ENCODE data around the gene CRIM1.

CRIM1 gene

GRCh38 chr2:36544638-36545338 lies 189.2 kb downstream of the CRIM1 start:
- ATAC-seq: peak; percentile 13; the same call in 2 of the 3 replicates
- TF ChIP-seq TOX (CRISPR knock-in tag; IDR thresholded peaks at IDR 0.05; ENCODE audit: borderline replicate concordance) (no peak), ZC3H10 (CRISPR knock-in tag; IDR thresholded peaks at IDR 0.05) (no peak), CSDC2 (CRISPR knock-in tag; IDR thresholded peaks at IDR 0.05) (no peak)

- ATAC-seq: no peak
- TF ChIP-seq ISL1 (CRISPR knock-in tag; IDR thresholded peaks at IDR 0.05) (0 out of 2 replicates have a peak, but pooled peaks have one; percentile 19), ZNF8 (CRISPR knock-in tag; IDR thresholded peaks at IDR 0.05) (no peak), ZC3H10 (CRISPR knock-in tag; IDR thresholded peaks at IDR 0.05) (no peak)
Observed at GRCh38 chr2:36545871-36546416, 190.4 kb downstream of the CRIM1 start.

- ATAC-seq: peak; percentile 23
Observed at GRCh38 chr2:36547906-36548305, 192.3 kb downstream of the CRIM1 start.

DNA sequence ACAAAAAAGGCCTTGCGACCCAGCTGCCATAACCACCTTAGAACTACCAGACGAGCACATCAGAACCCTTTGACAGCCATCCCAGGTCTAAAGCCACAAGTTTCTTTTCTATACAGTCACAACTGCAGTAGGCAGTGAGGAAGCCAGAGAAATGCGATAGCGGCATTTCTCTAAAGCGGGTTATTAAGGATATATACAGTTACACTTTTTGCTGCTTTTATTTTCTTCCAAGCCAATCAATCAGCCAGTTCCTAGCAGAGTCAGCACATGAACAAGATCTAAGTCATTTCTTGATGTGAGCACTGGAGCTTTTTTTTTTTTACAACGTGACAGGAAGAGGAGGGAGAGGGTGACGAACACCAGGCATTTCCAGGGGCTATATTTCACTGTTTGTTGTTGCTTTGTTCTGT lies 193.6 kb downstream of the CRIM1 start:
- peak; percentile 42 for ATAC-seq
- TF ChIP-seq OSR1 (CRISPR knock-in tag; IDR thresholded peaks at IDR 0.05): no peak
- no peak for TF ChIP-seq ZNF8 (CRISPR knock-in tag; IDR thresholded peaks at IDR 0.05)
- no peak for TF ChIP-seq ZFP30 (CRISPR knock-in tag; IDR thresholded peaks at IDR 0.05)
- TF ChIP-seq GLIS3 (CRISPR knock-in tag; IDR thresholded peaks at IDR 0.05): no peak
- no peak for TF ChIP-seq TCF4 (CRISPR knock-in tag; IDR thresholded peaks at IDR 0.05; ENCODE audit: borderline replicate concordance)
- no peak for TF ChIP-seq ZNF70 (CRISPR knock-in tag; IDR thresholded peaks at IDR 0.05)
- no peak for TF ChIP-seq ISL1 (CRISPR knock-in tag; IDR thresholded peaks at IDR 0.05)
- TF ChIP-seq PATZ1 (CRISPR knock-in tag; IDR thresholded peaks at IDR 0.05; ENCODE audit: borderline replicate concordance): no peak
- TF ChIP-seq, protein P1, sequence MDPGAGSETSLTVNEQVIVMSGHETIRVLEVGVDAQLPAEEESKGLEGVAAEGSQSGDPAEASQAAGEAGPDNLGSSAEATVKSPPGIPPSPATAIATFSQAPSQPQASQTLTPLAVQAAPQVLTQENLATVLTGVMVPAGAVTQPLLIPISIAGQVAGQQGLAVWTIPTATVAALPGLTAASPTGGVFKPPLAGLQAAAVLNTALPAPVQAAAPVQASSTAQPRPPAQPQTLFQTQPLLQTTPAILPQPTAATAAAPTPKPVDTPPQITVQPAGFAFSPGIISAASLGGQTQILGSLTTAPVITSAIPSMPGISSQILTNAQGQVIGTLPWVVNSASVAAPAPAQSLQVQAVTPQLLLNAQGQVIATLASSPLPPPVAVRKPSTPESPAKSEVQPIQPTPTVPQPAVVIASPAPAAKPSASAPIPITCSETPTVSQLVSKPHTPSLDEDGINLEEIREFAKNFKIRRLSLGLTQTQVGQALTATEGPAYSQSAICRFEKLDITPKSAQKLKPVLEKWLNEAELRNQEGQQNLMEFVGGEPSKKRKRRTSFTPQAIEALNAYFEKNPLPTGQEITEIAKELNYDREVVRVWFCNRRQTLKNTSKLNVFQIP (CRISPR knock-in tag; IDR thresholded peaks at IDR 0.05; ENCODE audit: borderline replicate concordance, low read depth): no peak

More at GRCh38 chr2:36547906-36548305, 192.3 kb downstream of the CRIM1 start:
- no peak for TF ChIP-seq OSR1 (CRISPR knock-in tag; IDR thresholded peaks at IDR 0.05)

DNA sequence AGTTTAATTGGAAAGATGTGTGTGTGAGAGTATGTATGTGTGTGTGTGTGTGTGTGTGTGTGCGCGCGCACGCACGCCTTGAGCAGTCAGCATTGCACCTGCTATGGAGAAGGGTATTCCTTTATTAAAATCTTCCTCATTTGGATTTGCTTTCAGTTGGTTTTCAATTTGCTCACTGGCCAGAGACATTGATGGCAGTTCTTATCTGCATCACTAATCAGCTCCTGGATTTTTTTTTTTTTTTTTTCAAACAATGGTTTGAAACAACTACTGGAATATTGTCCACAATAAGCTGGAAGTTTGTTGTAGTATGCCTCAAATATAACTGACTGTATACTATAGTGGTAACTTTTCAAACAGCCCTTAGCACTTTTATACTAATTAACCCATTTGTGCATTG lies 194.4 kb downstream of the CRIM1 start:
- no peak for ATAC-seq
- TF ChIP-seq CREB5 (CRISPR knock-in tag; IDR thresholded peaks at IDR 0.05; ENCODE audit: low read depth): no peak
- TF ChIP-seq PPARA (CRISPR knock-in tag; IDR thresholded peaks at IDR 0.05; ENCODE audit: borderline replicate concordance): no peak
- TF ChIP-seq PATZ1 (CRISPR knock-in tag; IDR thresholded peaks at IDR 0.05; ENCODE audit: borderline replicate concordance): no peak
- no peak for TF ChIP-seq ESRRG (CRISPR knock-in tag; IDR thresholded peaks at IDR 0.05)
- no peak for TF ChIP-seq ISL1 (CRISPR knock-in tag; IDR thresholded peaks at IDR 0.05)
- no peak for TF ChIP-seq CSDC2 (CRISPR knock-in tag; IDR thresholded peaks at IDR 0.05)
- no peak for TF ChIP-seq OSR1 (CRISPR knock-in tag; IDR thresholded peaks at IDR 0.05)
- TF ChIP-seq ZNF70 (CRISPR knock-in tag; IDR thresholded peaks at IDR 0.05): no peak
- no peak for TF ChIP-seq TOX (CRISPR knock-in tag; IDR thresholded peaks at IDR 0.05; ENCODE audit: borderline replicate concordance)
- TF ChIP-seq ZNF8 (CRISPR knock-in tag; IDR thresholded peaks at IDR 0.05): no peak
- TF ChIP-seq ZC3H10 (CRISPR knock-in tag; IDR thresholded peaks at IDR 0.05): no peak
- TF ChIP-seq, protein P1 (CRISPR knock-in tag; IDR thresholded peaks at IDR 0.05; ENCODE audit: borderline replicate concordance, low read depth): no peak
- no peak for TF ChIP-seq CSRNP3 (CRISPR knock-in tag; IDR thresholded peaks at IDR 0.05)
- TF ChIP-seq SNAI2 (CRISPR knock-in tag; IDR thresholded peaks at IDR 0.05): no peak
- no peak for TF ChIP-seq GLIS3 (CRISPR knock-in tag; IDR thresholded peaks at IDR 0.05)
- no peak for TF ChIP-seq ZNF565 (CRISPR knock-in tag; conservative IDR thresholded peaks at IDR 0.05; ENCODE audit: low read depth)
- TF ChIP-seq ZFP3 (CRISPR knock-in tag; IDR thresholded peaks at IDR 0.05): no peak
